NCI-H146 treated with DMSO at 0.1 percent for 48 hours (cell line): Measurements from ENCODE around the gene ZNF486.
"Not testable (repeated sequence)": the region's sequence is repeated elsewhere in the genome, so short reads cannot be mapped to it uniquely, and the experiment has no call there.

ENCODE experiments used
- DNase-seq: peaks from one replicate; lab custom pipeline; 2025; ENCODE audit not compliant: unreplicated experiment; lab: John Stamatoyannopoulos, UW

Gene ZNF486

GRCh38 chr19:20167020-20167644, at the start of gene ZNF486:
Gene ZNF486, plus strand, starts transcription at chr19:20167214. Its CDS starts 117 bp downstream, at chr19:20167331.
- peak; percentile 94 for DNase-seq

- DNase-seq = not testable (repeated sequence)
Measured at GRCh38 chr19:20118064-20118839, 48.8 kb upstream of the ZNF486 start.

- no peak for DNase-seq
Measured at GRCh38 chr19:20124879-20125278, 42.1 kb upstream of the ZNF486 start.

- not testable (repeated sequence) for DNase-seq
Measured at GRCh38 chr19:20132933-20133332, 34.1 kb upstream of the ZNF486 start.

- DNase-seq = not testable (repeated sequence)
Measured at GRCh38 chr19:20137714-20138113, 29.3 kb upstream of the ZNF486 start.

GRCh38 chr19:20151617-20152145, 15.3 kb upstream of the ZNF486 start:
- DNase-seq = no peak

- DNase-seq = not testable (repeated sequence)
Measured at GRCh38 chr19:20152506-20152905, 14.5 kb upstream of the ZNF486 start.

- no peak for DNase-seq
Measured at GRCh38 chr19:20153281-20153680, 13.7 kb upstream of the ZNF486 start.

- DNase-seq = peak; percentile 18
Measured at GRCh38 chr19:20154636-20155035, 12.4 kb upstream of the ZNF486 start.

- no peak for DNase-seq
Measured at GRCh38 chr19:20162821-20163220, 4.2 kb upstream of the ZNF486 start.

GRCh38 chr19:20164456-20164855, 2.6 kb upstream of the ZNF486 start:
- DNase-seq = no peak

- DNase-seq = no peak
Measured at GRCh38 chr19:20165971-20166592, 932 bp upstream of the ZNF486 start.

- DNase-seq = no peak
Measured at GRCh38 chr19:20167651-20168122, 673 bp downstream of the ZNF486 start.

- no peak for DNase-seq
Measured at GRCh38 chr19:20171285-20171684, 4.3 kb downstream of the ZNF486 start.

- not testable (repeated sequence) for DNase-seq
Measured at GRCh38 chr19:20175848-20176247, 8.8 kb downstream of the ZNF486 start.

- DNase-seq = not testable (repeated sequence)
Measured at GRCh38 chr19:20179956-20180355, 12.9 kb downstream of the ZNF486 start.

GRCh38 chr19:20182222-20182785, 15.3 kb downstream of the ZNF486 start:
- DNase-seq = no peak

- DNase-seq = no peak
Measured at GRCh38 chr19:20186174-20186573, 19.2 kb downstream of the ZNF486 start.

- DNase-seq = no peak
Measured at GRCh38 chr19:20197747-20198146, 30.7 kb downstream of the ZNF486 start.

- no peak for DNase-seq
Measured at GRCh38 chr19:20209051-20209450, 42.0 kb downstream of the ZNF486 start.

GRCh38 chr19:20214366-20214765, 47.4 kb downstream of the ZNF486 start:
- DNase-seq = not testable (repeated sequence)
